GM19324 (cell line): Measurements from ENCODE around the gene KIF22.
"Not testable (repeated sequence)": the region's sequence is repeated elsewhere in the genome, so short reads cannot be mapped to it uniquely, and the experiment has no call there.

ENCODE experiments used
- ATAC-seq: cut with Tn5 transposase; IDR thresholded peaks from one replicate; pipeline ENCODE4 v1.9.1; 2021; ENCODE audit warnings: mild to moderate bottlenecking, moderate library complexity; ENCODE audit not compliant: unreplicated experiment, low FRiP score

Gene KIF22

DNA sequence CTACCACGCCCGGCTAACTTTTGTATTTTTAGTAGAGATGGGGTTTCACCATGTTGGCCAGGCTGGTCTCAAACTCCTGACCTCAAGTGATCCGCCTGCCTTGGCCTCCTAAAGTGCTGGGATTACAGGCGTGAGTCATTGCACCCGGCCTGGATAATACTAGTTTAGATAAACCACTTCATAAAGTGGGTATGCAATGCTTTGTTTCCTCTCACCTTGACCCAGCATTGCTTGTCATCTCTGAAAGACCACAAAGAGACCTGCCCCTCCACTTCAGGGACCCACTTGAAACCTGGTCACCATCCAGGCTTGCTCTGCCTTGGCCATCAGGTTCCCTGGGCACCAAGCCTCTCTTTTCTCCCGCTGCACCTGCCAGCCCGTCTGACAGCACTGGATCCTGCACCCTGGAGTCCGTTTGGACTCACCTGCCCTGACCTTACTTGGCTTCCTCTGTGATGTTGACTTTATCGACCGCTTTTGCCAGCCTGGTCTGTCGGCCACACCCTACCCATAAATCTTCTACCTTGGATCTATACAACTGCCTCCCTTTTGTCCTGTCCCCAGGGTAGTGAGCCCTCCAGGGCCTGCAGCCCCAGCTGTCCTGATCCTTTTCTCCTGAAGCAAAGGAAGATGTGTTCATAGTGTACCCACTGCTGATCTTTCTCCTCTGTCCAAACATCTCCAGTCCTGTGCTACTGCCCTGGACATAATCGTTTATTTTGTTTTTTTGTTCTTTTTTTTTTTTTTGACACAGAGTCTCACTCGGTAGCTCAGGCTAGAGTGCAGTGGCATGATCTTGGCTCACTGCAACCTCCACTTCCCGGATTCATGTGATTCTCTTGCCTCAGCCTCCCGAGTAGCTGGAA, 25.2 kb upstream of the KIF22 start:
- ATAC-seq, result no peak

DNA sequence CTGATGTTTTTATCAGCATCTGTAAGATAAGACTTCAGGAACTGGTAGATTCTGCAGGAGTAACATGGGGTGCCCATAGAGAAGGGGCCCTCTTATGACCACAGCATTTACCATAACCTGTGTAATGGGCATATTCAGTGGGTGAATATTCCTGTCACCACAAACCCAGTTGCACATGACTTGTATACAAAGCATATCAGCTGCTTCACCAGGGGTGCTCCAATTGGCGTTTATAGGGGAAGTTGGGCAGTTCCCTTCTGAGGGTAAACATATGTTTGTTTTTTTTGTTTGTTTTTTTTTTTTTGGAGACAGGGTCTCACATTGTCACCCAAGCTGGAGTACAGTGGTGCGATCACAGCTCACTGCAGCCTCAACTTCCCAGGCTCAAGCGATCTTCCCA, 24.0 kb upstream of the KIF22 start:
- no peak for ATAC-seq

DNA sequence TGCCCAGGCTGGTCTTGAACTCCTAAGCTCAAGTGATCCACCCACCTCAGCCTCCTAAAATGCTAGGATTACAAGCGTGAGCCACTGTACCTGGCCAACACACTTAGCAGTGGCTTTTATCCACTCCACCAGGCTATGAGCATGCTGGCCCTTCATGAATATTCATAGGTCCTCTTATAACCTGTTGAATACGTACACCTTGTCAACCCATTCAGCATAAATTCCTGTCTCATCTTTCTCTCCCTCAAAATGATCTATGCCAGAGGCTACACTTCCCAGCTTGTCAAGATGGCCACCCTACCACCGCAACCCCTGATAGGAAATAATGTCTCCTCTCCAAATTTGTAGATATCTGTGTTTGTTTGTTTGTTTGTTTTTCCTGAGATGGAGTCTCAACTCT, 23.5 kb upstream of the KIF22 start:
- ATAC-seq, result no peak

DNA sequence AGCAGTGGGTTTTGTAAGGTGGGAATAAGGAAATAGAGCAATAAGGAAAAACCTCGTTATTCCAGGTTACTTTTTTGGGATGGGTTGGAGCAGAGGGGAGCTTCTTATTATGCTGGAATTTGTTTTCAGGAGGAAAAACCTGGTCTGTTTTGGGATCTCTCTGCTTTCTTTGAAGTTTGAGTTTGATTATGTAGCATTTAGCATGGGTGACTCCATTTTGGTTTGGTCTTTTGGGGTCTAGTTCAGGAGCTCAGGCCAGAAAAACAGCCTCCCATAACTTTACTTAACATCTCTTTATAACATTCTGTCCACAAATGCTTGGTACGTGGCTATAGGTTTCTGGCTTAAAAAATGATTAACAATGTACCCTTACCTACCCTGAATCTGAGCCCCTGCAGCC, 21.0 kb upstream of the KIF22 start:
- ATAC-seq, result no peak

DNA sequence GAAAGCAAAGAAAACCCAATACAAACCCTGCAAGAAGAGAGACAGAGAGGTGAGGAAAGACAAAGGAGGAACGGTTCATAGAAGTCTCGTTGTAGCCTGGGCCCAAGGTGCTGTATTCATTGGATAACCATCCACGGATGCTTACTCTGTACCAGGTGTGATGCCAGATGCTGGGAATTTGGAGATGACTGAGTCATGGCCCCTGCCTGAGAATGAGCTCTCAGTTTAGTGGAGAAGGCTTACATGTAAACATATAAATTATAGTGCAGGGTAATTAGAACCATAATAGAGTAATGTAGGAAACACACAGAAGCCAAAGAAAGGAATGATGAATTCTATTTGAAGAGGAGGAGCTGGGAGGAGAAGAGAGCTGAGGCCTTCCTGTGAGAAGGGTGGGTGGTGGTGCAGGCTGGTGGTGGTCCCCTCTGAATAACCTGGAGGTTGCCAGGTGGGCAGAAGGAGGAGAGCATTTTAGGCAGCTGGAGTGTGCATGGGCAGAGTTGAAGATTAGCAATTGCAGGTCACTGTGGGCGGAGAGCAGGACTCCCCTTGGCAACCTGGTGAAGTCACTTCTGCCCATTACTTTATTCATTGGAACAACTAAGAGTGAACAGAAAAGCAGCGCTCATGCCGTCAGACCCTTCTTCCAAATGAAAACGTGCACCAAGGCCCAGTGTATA, 20.2 kb upstream of the KIF22 start:
- no peak for ATAC-seq

DNA sequence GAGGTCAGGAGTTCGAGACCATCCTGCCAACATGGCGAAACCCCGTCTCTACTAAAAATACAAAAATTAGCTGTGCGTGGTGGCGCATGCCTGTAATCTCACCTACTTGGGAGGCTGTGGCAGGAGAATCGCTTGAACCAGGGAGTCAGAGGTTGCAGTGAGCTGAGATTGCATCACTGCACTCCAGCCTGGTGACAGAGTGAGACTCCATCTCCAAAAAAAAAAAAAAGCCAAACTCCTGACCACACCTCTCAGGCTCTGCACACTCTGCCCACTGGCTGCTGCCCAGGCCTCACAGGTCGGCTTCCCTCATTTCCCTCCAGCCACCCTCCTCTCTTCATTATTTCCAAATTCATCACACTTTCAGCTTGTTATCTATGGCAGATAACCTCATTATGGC, 18.2 kb upstream of the KIF22 start:
- not testable (repeated sequence) for ATAC-seq

DNA sequence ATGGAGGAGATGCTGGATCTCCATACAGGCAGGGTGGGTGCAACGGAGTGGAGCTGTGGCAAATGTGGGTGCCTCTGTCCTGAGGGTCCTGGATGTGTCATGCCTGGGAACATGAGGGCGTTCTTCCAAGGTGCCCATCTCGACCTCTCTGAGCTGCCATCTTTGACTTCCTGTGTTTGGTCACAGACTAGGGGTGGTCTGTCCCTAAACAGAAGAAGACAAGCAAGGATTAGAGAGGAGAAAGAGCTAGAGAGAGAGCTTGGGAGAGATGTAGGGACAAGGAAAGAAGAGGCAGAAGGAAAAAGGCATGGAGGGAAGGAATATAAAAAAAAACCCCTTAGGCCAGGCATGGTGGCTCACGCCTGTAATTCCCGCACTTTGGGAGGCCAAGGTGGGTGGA, 15.8 kb upstream of the KIF22 start:
- ATAC-seq, result no peak

DNA sequence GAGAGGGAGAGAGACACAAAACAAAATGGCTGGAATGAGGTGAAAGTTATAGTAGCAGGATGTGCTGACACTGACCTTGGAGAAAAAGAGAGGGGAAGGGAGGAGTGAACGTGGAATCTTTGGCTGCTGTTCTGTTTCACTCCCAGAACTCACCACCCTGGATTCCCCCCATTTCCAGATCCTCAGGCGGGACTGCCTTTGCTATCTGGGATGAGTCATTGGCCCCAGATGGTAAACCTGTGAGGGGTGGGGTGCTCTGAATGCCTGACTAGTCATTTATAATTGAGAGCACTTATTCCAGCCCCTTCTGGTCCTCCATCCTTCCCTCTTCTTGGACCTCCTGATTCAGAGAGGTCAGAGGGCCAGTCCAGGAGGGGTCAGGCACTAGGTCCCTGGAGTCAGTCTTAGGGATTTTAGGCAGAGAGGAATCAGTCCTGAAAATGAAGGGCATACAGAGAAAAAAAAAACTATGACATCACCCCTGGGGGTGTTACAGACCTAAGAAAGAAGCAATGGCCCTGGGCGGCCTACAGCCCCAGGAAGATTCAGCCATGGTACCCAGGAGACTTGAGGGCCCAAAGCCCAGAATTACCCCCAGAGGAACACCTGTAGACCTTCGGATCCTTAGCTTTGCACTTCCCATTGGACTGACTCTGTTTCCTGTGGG, 14.7 kb upstream of the KIF22 start:
- ATAC-seq, result no peak

DNA sequence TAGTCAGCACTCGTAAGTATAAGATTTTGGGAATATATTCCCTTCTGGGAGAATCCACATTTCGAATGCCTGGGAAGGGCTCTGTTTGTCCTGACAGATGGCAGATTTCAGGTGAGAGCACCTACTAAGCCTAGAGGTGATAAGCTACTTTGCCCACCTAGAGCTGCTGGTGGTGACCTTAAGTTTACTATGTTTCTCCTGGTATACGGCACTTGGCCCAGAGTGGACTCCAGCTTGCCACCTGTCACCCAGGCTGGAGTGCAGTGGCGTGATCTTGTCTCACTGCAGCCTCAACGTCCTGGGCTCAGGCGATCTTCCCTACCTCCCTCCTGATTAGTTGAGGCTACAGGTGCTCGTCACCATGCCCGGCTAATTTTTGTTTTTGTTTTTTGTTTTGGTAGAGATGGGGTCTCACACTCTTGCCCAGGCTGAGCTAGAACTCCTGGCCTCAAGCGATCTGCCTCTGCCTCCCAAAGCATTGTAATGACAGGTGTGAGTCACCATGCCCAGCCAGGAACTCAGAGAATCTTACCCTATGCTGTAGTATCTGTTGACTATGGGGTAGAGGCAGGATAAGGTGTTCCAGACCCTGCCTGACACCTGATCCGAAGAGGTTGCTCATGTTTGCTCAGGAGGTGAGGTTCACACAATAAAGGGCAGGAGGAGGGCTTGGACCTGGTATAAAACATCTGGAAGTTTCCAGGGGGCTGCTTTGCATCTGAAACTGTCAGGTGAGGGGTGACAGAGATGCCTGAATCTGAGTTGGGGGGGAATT, 12.8 kb upstream of the KIF22 start, which contains the start of gene ZG16:
TSS of gene ZG16 (plus strand) at position 681 of the 775 bp plus-strand sequence. CDS start 1,011 bp downstream, outside the sequence.
- ATAC-seq, result no peak

DNA sequence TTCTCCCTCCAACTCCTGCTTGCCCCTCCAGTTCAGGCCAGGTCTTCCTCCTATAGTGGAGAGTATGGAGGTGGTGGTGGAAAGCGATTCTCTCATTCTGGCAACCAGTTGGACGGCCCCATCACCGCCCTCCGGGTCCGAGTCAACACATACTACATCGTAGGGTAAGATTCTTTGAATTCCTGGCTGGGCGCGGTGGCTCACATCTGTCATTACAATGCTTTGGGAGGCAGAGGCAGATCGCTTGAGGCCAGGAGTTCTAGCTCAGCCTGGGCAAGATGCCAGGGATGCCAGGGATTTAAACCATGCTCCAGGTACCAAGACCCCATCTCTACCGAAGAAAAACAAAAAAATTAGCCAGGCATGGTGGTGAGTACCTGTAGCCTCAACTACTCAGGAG, 11.1 kb upstream of the KIF22 start:
- no peak for ATAC-seq

DNA sequence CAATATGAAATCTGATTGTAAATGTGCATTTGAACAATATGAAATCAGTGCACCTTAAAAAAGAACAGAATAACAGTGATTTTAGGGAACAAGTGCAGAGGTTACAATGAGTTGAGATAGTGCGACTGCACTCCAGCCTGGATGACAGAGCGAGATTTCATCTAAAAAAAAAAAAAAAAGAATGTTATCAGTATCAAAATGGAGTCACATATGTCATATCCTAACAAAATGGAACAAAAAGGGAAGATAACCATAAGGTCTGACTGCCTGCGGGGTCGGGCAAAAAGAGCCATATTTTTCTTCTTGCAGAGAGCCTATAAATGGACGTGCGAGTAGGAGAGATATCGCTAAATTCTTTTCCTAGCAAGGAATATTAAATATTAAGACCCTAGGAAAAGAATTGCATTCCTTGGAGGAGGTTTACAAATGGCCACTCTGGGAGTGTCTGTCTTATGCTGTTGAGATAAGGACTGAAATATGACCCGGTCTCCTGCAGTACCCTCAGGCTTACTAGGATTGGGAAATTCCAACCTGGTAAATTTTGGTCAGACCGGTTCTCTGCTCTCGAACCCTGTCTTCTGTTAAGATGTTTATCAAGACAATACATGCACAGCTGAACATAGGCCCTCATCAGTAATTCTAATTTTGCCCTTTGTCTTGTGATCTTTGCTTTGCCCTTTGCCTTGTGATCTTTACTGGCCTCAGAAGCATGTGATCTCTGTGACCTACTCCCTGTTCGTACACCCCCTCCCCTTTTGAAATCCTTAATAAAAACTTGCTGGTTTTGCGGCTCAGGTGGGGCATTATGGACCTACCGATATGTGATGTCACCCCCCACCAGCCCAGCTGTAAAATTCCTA, 7.2 kb upstream of the KIF22 start:
- not testable (repeated sequence) for ATAC-seq

DNA sequence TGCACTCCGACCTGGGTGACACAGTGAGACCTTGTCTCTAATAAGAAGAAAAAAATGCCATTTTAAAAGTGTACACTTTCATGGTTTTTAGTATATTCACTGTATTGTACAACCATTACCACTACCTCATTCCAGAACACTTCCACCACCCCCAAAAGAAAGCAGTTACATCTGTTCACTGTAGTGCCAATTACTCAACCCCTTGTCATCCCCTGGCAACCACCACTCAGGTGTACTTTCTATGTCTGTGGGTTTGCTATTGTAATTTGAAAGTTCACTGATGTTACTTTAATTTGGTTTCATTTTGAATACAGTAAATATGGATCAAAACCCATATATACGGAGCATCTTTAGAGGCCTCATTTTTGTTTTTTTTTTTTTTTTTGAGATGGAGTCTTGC, 6.4 kb upstream of the KIF22 start:
- no peak for ATAC-seq

DNA sequence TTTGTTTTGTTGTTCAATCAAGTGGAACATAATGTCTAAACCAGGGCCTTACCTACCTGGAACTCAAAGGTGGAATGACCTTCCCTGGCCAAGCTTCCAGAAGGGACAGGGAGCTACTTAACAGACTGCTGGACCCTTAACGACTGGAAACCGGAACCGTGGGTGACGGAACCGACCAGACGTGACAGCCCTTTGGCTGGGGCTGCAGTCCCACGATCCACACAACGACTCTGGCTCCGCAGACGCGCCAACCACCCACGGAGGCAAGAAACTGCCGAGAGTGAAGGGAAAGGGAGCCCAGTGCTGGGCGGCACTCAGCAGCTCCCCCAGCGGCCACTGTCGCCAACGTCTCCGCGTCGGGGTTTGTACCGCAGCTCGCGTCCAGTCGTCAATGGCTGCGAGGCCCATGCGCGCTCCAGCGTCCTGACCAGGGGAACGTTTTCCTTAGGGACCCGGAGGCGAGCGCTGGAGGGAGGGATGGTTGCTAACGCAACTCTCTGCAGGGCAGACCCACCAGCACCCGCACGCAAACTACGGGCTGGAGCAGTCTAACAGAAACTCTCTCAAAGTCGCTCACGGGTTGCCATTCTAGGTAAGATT, 5.5 kb upstream of the KIF22 start:
- no peak for ATAC-seq

DNA sequence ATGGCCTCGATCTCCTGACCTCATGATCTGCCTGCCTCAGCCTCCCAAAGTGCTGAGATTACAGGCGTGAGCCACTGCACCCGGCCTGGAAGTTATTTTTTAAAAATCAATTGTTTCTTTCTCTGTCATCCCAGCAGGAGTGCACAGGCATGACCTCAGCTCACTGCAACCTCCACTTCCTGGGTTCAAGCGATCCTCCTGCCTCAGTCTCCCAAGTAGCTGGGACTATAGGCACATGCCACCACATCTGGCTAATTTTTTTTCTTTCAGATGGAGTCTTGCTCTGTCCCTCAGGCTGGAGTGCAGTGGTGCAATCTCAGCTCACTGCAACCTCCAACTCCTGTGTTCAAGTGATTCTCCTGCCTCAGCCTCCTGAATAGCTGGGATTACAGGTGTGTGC, 3.4 kb upstream of the KIF22 start:
- not testable (repeated sequence) for ATAC-seq

DNA sequence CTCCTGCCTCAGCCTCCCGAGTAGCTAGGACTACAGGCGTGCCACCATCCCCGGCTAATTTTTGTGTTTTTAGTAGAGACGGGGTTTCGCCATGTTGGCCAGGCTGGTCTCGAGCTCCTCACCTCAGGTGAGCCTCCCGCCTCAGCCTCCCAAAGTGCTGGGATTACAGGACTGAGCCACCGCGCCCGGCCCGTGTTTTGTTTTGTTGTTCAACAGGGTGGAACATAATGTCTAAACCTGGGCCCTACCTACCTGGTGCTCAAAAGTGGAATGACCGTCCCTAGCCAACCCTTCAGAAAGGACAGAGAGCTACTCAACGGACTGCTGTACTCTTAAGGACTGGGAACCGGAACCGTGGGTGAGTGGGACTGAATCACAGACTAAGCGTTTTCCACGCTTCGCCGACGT, 772 bp upstream of the KIF22 start:
- ATAC-seq, result no peak

DNA sequence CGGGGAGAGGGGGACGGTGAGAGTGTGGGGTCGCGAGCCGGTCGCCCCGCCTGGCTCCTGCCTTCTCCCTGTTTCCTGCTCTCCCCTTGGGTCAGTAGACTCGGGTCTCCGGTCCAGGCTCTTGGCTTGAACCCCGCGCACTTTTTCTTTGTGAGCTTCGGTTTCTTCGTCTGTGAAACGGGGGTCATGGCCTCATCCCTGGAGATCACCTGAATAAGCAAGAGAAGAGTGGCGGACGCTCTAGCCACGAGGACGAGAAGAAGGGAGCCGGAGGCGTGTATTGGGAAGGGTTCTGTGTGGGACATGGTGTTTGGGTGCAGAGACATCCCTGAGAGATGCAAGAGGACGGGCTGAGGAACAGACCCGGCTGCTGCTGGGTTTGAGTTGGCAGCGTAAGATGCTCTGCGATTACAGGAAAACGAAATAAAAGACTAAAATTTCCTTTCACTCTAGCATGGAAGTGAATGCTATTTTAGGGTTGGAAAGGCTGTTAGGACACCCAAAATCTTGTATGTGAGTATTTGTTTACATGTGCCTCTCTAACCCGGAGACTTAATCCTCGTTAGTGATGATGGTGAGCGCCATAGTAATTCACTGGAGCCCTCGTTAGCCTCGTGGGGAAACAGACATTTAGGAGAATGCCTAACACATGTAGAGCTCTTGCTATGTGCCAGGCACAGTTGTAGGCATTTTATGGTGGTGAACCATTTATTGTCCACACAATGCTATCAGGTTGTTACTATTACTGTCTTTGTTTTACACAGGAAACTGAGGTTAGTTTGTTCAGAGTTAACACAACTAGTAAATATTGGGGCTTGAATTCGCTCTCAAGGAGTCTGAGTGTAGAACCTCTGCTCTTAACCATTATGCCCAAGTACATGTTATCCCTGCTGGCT, 646 bp downstream of the KIF22 start:
- ATAC-seq, result no peak

DNA sequence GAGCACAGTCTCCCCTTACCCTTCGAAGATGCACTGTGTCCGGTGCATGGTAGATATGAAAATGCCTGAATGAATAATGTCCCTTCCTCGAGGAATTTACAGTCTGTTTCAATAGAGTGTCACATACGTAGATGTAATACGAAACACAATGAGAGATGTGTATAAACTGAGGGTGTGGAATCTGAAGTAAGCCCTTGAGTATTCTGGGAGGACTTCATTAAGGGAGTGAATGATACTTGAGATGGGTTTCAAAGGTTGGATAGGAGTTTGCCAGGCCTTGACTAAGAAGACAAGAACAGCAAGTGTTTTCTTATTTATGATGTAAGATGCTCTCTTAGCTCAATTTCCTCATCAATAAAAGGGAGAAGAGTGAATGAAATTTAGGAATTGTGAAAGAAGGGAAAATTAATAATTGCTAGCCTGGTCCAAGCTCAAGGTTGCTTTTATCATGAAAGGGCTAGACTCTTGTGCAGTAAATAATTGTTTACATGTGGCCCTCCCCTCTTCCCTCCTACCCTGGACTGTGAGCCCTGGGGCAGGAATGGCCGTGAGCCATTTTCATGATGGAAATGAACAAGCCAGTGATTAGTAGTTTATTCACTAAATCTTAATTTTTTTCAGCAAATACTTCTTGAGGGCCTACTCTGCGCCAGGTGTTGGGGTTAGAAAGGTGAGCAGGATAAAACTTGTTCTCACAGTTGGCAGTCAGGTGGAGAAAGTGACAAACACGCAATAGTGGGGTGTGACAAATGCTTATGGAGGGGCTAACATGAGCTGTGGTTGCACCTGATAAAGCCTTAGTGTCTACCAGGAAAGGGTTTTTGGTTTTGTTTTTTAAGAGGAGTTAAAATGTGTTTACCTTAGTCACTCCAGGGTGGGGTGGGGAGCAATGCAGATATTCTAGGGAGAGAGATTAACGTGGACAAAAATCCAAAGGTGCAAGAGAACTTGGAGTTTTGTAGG, 1.6 kb downstream of the KIF22 start:
- no peak for ATAC-seq
